Measurements from ENCODE around the gene C6orf62.

DNA sequence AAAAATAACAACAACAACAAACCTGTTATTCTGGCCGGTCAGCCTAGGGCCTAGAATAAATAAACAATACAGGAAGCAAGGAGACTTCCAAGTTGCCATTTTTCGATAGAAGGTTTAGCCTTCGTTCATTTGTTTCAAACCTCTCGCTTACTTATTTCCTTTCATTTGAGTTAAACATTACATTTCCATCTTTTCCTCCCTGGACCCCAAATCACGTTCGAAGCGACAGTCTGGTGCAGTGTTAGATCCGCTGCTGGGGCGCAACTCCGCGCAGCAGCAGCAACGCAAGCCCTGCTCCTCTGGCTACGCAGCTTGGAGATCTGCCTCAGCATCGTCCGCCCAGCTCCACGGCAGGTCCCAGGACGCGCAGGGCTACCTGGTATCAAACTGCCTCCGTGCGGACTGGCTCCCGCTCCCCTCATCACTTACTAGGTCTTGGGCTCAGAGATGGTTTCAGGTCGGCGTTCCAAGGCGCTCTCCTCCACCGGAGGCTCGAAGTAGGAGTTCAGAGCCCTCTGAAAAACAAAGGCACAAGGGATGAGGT is 52.8 kb downstream of the C6orf62 start:
- TF ChIP-seq, protein P1, sequence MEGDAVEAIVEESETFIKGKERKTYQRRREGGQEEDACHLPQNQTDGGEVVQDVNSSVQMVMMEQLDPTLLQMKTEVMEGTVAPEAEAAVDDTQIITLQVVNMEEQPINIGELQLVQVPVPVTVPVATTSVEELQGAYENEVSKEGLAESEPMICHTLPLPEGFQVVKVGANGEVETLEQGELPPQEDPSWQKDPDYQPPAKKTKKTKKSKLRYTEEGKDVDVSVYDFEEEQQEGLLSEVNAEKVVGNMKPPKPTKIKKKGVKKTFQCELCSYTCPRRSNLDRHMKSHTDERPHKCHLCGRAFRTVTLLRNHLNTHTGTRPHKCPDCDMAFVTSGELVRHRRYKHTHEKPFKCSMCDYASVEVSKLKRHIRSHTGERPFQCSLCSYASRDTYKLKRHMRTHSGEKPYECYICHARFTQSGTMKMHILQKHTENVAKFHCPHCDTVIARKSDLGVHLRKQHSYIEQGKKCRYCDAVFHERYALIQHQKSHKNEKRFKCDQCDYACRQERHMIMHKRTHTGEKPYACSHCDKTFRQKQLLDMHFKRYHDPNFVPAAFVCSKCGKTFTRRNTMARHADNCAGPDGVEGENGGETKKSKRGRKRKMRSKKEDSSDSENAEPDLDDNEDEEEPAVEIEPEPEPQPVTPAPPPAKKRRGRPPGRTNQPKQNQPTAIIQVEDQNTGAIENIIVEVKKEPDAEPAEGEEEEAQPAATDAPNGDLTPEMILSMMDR (IDR thresholded peaks at IDR 0.05; ENCODE audit: insufficient read depth, low read length): no peak
- TF ChIP-seq, protein P2, sequence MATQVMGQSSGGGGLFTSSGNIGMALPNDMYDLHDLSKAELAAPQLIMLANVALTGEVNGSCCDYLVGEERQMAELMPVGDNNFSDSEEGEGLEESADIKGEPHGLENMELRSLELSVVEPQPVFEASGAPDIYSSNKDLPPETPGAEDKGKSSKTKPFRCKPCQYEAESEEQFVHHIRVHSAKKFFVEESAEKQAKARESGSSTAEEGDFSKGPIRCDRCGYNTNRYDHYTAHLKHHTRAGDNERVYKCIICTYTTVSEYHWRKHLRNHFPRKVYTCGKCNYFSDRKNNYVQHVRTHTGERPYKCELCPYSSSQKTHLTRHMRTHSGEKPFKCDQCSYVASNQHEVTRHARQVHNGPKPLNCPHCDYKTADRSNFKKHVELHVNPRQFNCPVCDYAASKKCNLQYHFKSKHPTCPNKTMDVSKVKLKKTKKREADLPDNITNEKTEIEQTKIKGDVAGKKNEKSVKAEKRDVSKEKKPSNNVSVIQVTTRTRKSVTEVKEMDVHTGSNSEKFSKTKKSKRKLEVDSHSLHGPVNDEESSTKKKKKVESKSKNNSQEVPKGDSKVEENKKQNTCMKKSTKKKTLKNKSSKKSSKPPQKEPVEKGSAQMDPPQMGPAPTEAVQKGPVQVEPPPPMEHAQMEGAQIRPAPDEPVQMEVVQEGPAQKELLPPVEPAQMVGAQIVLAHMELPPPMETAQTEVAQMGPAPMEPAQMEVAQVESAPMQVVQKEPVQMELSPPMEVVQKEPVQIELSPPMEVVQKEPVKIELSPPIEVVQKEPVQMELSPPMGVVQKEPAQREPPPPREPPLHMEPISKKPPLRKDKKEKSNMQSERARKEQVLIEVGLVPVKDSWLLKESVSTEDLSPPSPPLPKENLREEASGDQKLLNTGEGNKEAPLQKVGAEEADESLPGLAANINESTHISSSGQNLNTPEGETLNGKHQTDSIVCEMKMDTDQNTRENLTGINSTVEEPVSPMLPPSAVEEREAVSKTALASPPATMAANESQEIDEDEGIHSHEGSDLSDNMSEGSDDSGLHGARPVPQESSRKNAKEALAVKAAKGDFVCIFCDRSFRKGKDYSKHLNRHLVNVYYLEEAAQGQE (IDR thresholded peaks at IDR 0.05; ENCODE audit: insufficient replicate concordance, low read depth): peak; percentile 36
- no peak for TF ChIP-seq GABPA (IDR thresholded peaks at IDR 0.05; ENCODE audit: low read depth)
- no peak for TF ChIP-seq POLR2AphosphoS5 (IDR thresholded peaks at IDR 0.05; ENCODE audit: low read depth)

Data from HL-60 (cell line).